Measurements from ENCODE around the gene GAPDH.
"Not testable (repeated sequence)": the region's sequence is repeated elsewhere in the genome, so short reads cannot be mapped to it uniquely, and the experiment has no call there.

Gene GAPDH

GRCh38 chr12:6551496-6552139, 17.3 kb downstream of the GAPDH start:
- H3K27ac ChIP-seq (ENCODE audit: low read depth, low read length): peak overlapping the region; percentile 87
- H3K27me3 ChIP-seq (ENCODE audit: control insufficient read depth, insufficient read depth, low read length): no peaks in the 10 kb centered on the region
- no peak overlapping the region for H3K9ac ChIP-seq (ENCODE audit: low read length)
- H3K4me1 ChIP-seq (ENCODE audit: control insufficient read depth, insufficient read depth, low read length): peaks cover 43% of the 10 kb centered on the region
- H3K4me3 ChIP-seq (ENCODE audit: low read length): peak overlapping the region; percentile 17
- peaks cover 16% of the 10 kb centered on the region for H3K36me3 ChIP-seq (ENCODE audit: control insufficient read depth, insufficient read depth, low read length)

- Histone ChIP-seq H3K4me3 (ENCODE audit: low read length) (peak overlapping the region; percentile 1), H3K36me3 (ENCODE audit: control insufficient read depth, insufficient read depth, low read length) (peaks cover 16% of the 10 kb centered on the region), H3K4me1 (ENCODE audit: control insufficient read depth, insufficient read depth, low read length) (peaks cover 43% of the 10 kb centered on the region), H3K9ac (ENCODE audit: low read length) (no peak overlapping the region), H3K27ac (ENCODE audit: low read depth, low read length) (peak overlapping the region; percentile 87), H3K27me3 (ENCODE audit: control insufficient read depth, insufficient read depth, low read length) (no peaks in the 10 kb centered on the region)
Observed at GRCh38 chr12:6552140-6552551, 17.8 kb downstream of the GAPDH start.

- H3K9ac ChIP-seq (ENCODE audit: low read length): no peak overlapping the region
- H3K4me1 ChIP-seq (ENCODE audit: control insufficient read depth, insufficient read depth, low read length): peaks cover 43% of the 10 kb centered on the region
- no peaks in the 10 kb centered on the region for H3K27me3 ChIP-seq (ENCODE audit: control insufficient read depth, insufficient read depth, low read length)
- H3K27ac ChIP-seq (ENCODE audit: low read depth, low read length): peak overlapping the region; percentile 87
- H3K36me3 ChIP-seq (ENCODE audit: control insufficient read depth, insufficient read depth, low read length): peaks cover 8% of the 10 kb centered on the region
- peak overlapping the region; percentile 32 for H3K4me3 ChIP-seq (ENCODE audit: low read length)
Observed at GRCh38 chr12:6553051-6553868, 18.9 kb downstream of the GAPDH start.

GRCh38 chr12:6554168-6555017, 20.1 kb downstream of the GAPDH start:
- Histone ChIP-seq H3K27ac (ENCODE audit: low read depth, low read length) (peak overlapping the region; percentile 67), H3K36me3 (ENCODE audit: control insufficient read depth, insufficient read depth, low read length) (peaks cover 5% of the 10 kb centered on the region), H3K4me3 (ENCODE audit: low read length) (peak overlapping the region; percentile 85), H3K27me3 (ENCODE audit: control insufficient read depth, insufficient read depth, low read length) (no peaks in the 10 kb centered on the region), H3K9ac (ENCODE audit: low read length) (no peak overlapping the region), H3K4me1 (ENCODE audit: control insufficient read depth, insufficient read depth, low read length) (peaks cover 43% of the 10 kb centered on the region)

- H3K27me3 ChIP-seq (ENCODE audit: control insufficient read depth, insufficient read depth, low read length): no peaks in the 10 kb centered on the region
- peak overlapping the region; percentile 85 for H3K4me3 ChIP-seq (ENCODE audit: low read length)
- H3K4me1 ChIP-seq (ENCODE audit: control insufficient read depth, insufficient read depth, low read length): peaks cover 43% of the 10 kb centered on the region
- H3K27ac ChIP-seq (ENCODE audit: low read depth, low read length): peak overlapping the region; percentile 67
- no peak overlapping the region for H3K9ac ChIP-seq (ENCODE audit: low read length)
- H3K36me3 ChIP-seq (ENCODE audit: control insufficient read depth, insufficient read depth, low read length): peaks cover 9% of the 10 kb centered on the region
Observed at GRCh38 chr12:6555018-6555691, 20.8 kb downstream of the GAPDH start.

GRCh38 chr12:6556496-6556817, 22.1 kb downstream of the GAPDH start:
- Histone ChIP-seq H3K27ac (ENCODE audit: low read depth, low read length) (peak overlapping the region; percentile 41), H3K4me1 (ENCODE audit: control insufficient read depth, insufficient read depth, low read length) (peaks cover 31% of the 10 kb centered on the region), H3K36me3 (ENCODE audit: control insufficient read depth, insufficient read depth, low read length) (peaks cover 22% of the 10 kb centered on the region)
- H3K27me3 ChIP-seq (ENCODE audit: control insufficient read depth, insufficient read depth, low read length); H3K9ac ChIP-seq (ENCODE audit: low read length); H3K4me3 ChIP-seq (ENCODE audit: low read length): not testable (repeated sequence)

GRCh38 chr12:6556857-6557256, 22.5 kb downstream of the GAPDH start:
- Histone ChIP-seq H3K36me3 (ENCODE audit: control insufficient read depth, insufficient read depth, low read length) (peaks cover 26% of the 10 kb centered on the region), H3K9ac (ENCODE audit: low read length) (no peak overlapping the region), H3K4me1 (ENCODE audit: control insufficient read depth, insufficient read depth, low read length) (peaks cover 27% of the 10 kb centered on the region), H3K27ac (ENCODE audit: low read depth, low read length) (no peak overlapping the region), H3K4me3 (ENCODE audit: low read length) (no peak overlapping the region), H3K27me3 (ENCODE audit: control insufficient read depth, insufficient read depth, low read length) (no peaks in the 10 kb centered on the region)

- H3K27me3 ChIP-seq (ENCODE audit: control insufficient read depth, insufficient read depth, low read length); H3K4me3 ChIP-seq (ENCODE audit: low read length); H3K9ac ChIP-seq (ENCODE audit: low read length); H3K27ac ChIP-seq (ENCODE audit: low read depth, low read length): not testable (repeated sequence)
- peaks cover 35% of the 10 kb centered on the region for H3K36me3 ChIP-seq (ENCODE audit: control insufficient read depth, insufficient read depth, low read length)
- peaks cover 14% of the 10 kb centered on the region for H3K4me1 ChIP-seq (ENCODE audit: control insufficient read depth, insufficient read depth, low read length)
Observed at GRCh38 chr12:6558014-6558760, 23.9 kb downstream of the GAPDH start.

- Histone ChIP-seq H3K36me3 (ENCODE audit: control insufficient read depth, insufficient read depth, low read length) (peaks cover 35% of the 10 kb centered on the region), H3K4me1 (ENCODE audit: control insufficient read depth, insufficient read depth, low read length) (peaks cover 4% of the 10 kb centered on the region), H3K27ac (ENCODE audit: low read depth, low read length) (no peak overlapping the region), H3K4me3 (ENCODE audit: low read length) (no peak overlapping the region), H3K27me3 (ENCODE audit: control insufficient read depth, insufficient read depth, low read length) (no peaks in the 10 kb centered on the region), H3K9ac (ENCODE audit: low read length) (no peak overlapping the region)
Observed at GRCh38 chr12:6559500-6559899, 25.2 kb downstream of the GAPDH start.

- Histone ChIP-seq H3K9ac (ENCODE audit: low read length) (no peak overlapping the region), H3K4me1 (ENCODE audit: control insufficient read depth, insufficient read depth, low read length) (no peaks in the 10 kb centered on the region), H3K36me3 (ENCODE audit: control insufficient read depth, insufficient read depth, low read length) (peaks cover 36% of the 10 kb centered on the region), H3K27me3 (ENCODE audit: control insufficient read depth, insufficient read depth, low read length) (no peaks in the 10 kb centered on the region), H3K27ac (ENCODE audit: low read depth, low read length) (no peak overlapping the region), H3K4me3 (ENCODE audit: low read length) (no peak overlapping the region)
Observed at GRCh38 chr12:6560501-6561205, 26.3 kb downstream of the GAPDH start.

- Histone ChIP-seq H3K4me1 (ENCODE audit: control insufficient read depth, insufficient read depth, low read length) (no peaks in the 10 kb centered on the region), H3K36me3 (ENCODE audit: control insufficient read depth, insufficient read depth, low read length) (peaks cover 43% of the 10 kb centered on the region), H3K4me3 (ENCODE audit: low read length) (no peak overlapping the region), H3K27ac (ENCODE audit: low read depth, low read length) (no peak overlapping the region), H3K27me3 (ENCODE audit: control insufficient read depth, insufficient read depth, low read length) (no peaks in the 10 kb centered on the region), H3K9ac (ENCODE audit: low read length) (no peak overlapping the region)
Observed at GRCh38 chr12:6562881-6563280, 28.6 kb downstream of the GAPDH start.
